ENCODE results near the gene IP6K1.
"Not testable (repeated sequence)": the region's sequence is repeated elsewhere in the genome, so short reads cannot be mapped to it uniquely, and the experiment has no call there.

Gene IP6K1

GRCh38 chr3:49775538-49775937, 10.8 kb downstream of the IP6K1 start:
- no peak for DNase-seq (ENCODE audit: low read depth, low spot score)
- H3K4me3 ChIP-seq (ENCODE audit: low read length), result no peak overlapping the region

- no peak for DNase-seq (ENCODE audit: low read depth, low spot score)
- H3K4me3 ChIP-seq (ENCODE audit: low read length), result no peak overlapping the region
Observed at GRCh38 chr3:49772703-49773102, 13.6 kb downstream of the IP6K1 start.

- DNase-seq (ENCODE audit: low read depth, low spot score), result no peak
- H3K4me3 ChIP-seq (ENCODE audit: low read length), result no peak overlapping the region
Observed at GRCh38 chr3:49771340-49771938, 14.9 kb downstream of the IP6K1 start.

- DNase-seq (ENCODE audit: low read depth, low spot score), result no peak
- no peak overlapping the region for H3K4me3 ChIP-seq (ENCODE audit: low read length)
Observed at GRCh38 chr3:49769926-49770325, 16.4 kb downstream of the IP6K1 start.

GRCh38 chr3:49769286-49769915, 16.9 kb downstream of the IP6K1 start:
- no peak overlapping the region for H3K4me3 ChIP-seq (ENCODE audit: low read length)
- no peak for DNase-seq (ENCODE audit: low read depth, low spot score)

- H3K4me3 ChIP-seq (ENCODE audit: low read length), result no peak overlapping the region
- no peak for DNase-seq (ENCODE audit: low read depth, low spot score)
Observed at GRCh38 chr3:49763981-49764380, 22.4 kb downstream of the IP6K1 start.

GRCh38 chr3:49761661-49762060, 24.7 kb downstream of the IP6K1 start:
- H3K4me3 ChIP-seq (ENCODE audit: low read length), result no peak overlapping the region
- DNase-seq (ENCODE audit: low read depth, low spot score), result no peak

- H3K4me3 ChIP-seq (ENCODE audit: low read length), result no peak overlapping the region
- no peak for DNase-seq (ENCODE audit: low read depth, low spot score)
Observed at GRCh38 chr3:49759226-49759625, 27.1 kb downstream of the IP6K1 start.

GRCh38 chr3:49757197-49757596, 29.1 kb downstream of the IP6K1 start:
- no peak overlapping the region for H3K4me3 ChIP-seq (ENCODE audit: low read length)
- DNase-seq (ENCODE audit: low read depth, low spot score), result no peak

GRCh38 chr3:49756036-49756435, 30.3 kb downstream of the IP6K1 start:
- no peak overlapping the region for H3K4me3 ChIP-seq (ENCODE audit: low read length)
- no peak for DNase-seq (ENCODE audit: low read depth, low spot score)

GRCh38 chr3:49754536-49754935, 31.8 kb downstream of the IP6K1 start:
- no peak for DNase-seq (ENCODE audit: low read depth, low spot score)
- H3K4me3 ChIP-seq (ENCODE audit: low read length), result no peak overlapping the region

GRCh38 chr3:49751501-49751900, 34.8 kb downstream of the IP6K1 start:
- H3K4me3 ChIP-seq (ENCODE audit: low read length), result no peak overlapping the region
- DNase-seq (ENCODE audit: low read depth, low spot score), result no peak

- H3K4me3 ChIP-seq (ENCODE audit: low read length), result no peak overlapping the region
- no peak for DNase-seq (ENCODE audit: low read depth, low spot score)
Observed at GRCh38 chr3:49750056-49750455, 36.3 kb downstream of the IP6K1 start.

- not testable (repeated sequence) for H3K4me3 ChIP-seq (ENCODE audit: low read length); DNase-seq (ENCODE audit: low read depth, low spot score)
Observed at GRCh38 chr3:49748874-49749273, 37.5 kb downstream of the IP6K1 start.

GRCh38 chr3:49747792-49748480, 38.4 kb downstream of the IP6K1 start:
- H3K4me3 ChIP-seq (ENCODE audit: low read length), result no peak overlapping the region
- DNase-seq (ENCODE audit: low read depth, low spot score), result no peak

- H3K4me3 ChIP-seq (ENCODE audit: low read length), result no peak overlapping the region
- no peak for DNase-seq (ENCODE audit: low read depth, low spot score)
Observed at GRCh38 chr3:49745986-49746385, 40.4 kb downstream of the IP6K1 start.

- H3K4me3 ChIP-seq (ENCODE audit: low read length), result no peak overlapping the region
- no peak for DNase-seq (ENCODE audit: low read depth, low spot score)
Observed at GRCh38 chr3:49740427-49740826, 45.9 kb downstream of the IP6K1 start.

- H3K4me3 ChIP-seq (ENCODE audit: low read length), result no peak overlapping the region
- no peak for DNase-seq (ENCODE audit: low read depth, low spot score)
Observed at GRCh38 chr3:49738067-49738713, 48.2 kb downstream of the IP6K1 start.

GRCh38 chr3:49734752-49735151, 51.6 kb downstream of the IP6K1 start:
- no peak overlapping the region for H3K4me3 ChIP-seq (ENCODE audit: low read length)
- DNase-seq (ENCODE audit: low read depth, low spot score), result no peak

- no peak overlapping the region for H3K4me3 ChIP-seq (ENCODE audit: low read length)
- DNase-seq (ENCODE audit: low read depth, low spot score), result no peak
Observed at GRCh38 chr3:49733551-49733950, 52.8 kb downstream of the IP6K1 start.
